ENCODE data around the gene SH2D4B. TPM values are rescaled to one million over a fixed set of nuclear protein-coding genes. Genes with fewer than 3 reads are reported as not detected.

The SH2D4B gene
- total RNA-seq, 1 experiment from 2014 or later: 0.22 TPM

DNA sequence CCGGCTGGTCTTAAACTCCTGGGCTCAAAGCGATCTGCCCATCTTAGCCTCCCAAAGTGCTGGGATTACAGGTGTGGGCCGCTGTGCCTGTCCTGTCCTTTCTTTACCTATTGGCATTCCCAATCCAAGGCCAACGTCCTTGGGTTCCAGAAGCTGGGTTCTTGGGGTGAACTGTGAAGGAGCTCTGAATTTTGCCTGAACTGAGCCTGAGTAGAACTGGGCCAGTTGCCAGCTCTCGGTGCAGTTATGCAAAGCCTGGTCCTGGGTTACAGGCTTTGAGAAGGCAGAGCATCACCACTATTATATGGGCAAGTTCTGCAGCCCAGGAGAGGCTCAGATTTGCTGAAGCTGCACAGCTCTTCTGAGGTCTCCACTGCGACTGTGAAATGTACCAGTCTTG, 24.6 kb upstream of the SH2D4B start:
- Histone ChIP-seq H3K79me2 (ENCODE audit: insufficient read depth, low read length) (peaks cover 15% of the 10 kb centered on the region; the same call in 1 of the 2 replicates), H3K4me2 (ENCODE audit: low read length) (no peak overlapping the region), H3K36me3 (ENCODE audit: control insufficient read depth in 1 of 2, insufficient read depth in 2 of 2, low read length in 2 of 2) (peaks cover 38 to 41% of the 10 kb centered on the region in 2 experiments; a peak in 3 of 4 replicates), H3K9me2 (ENCODE audit: insufficient read depth) (no peaks in the 10 kb centered on the region), H3K27ac (ENCODE audit: low read depth, low read length) (no peak overlapping the region), H2AFZ (ENCODE audit: low read depth, low read length, poor library complexity, severe bottlenecking) (no peak overlapping the region), H3K9me3 (ENCODE audit: control insufficient read depth in 1 of 2, insufficient read depth in 1 of 2, low read depth in 1 of 2, low read length in 2 of 2) (no peaks in the 10 kb centered on the region), H3K4me1 (ENCODE audit: control insufficient read depth in 1 of 2, insufficient read depth in 2 of 2, low read length in 2 of 2) (peaks cover 22 to 33% of the 10 kb centered on the region in 2 experiments), H3K4me3 (replicated peaks in 1 of 2; ENCODE audit: low read depth in 1 of 2, low read length in 2 of 2) (no peak overlapping the region), H3K27me3 (ENCODE audit: insufficient read depth, low read length) (no peaks in the 10 kb centered on the region), H3K9ac (ENCODE audit: low read length) (no peak overlapping the region), H4K20me1 (ENCODE audit: insufficient read depth) (no peaks in the 10 kb centered on the region)
- no peak for DNase-seq (ENCODE audit: low read depth, low spot score)
- ATAC-seq: no peak
- ChIA-PET CTCF (no interaction called here), POLR2A (no interaction called here), RAD21 (ENCODE audit: low non-redundant PET in 1 of 2, low total read pairs in 2 of 2, uncharacterized antibody in 2 of 2, unreplicated experiment in 2 of 2) (no interaction called here)
- TF ChIP-seq, protein P1, sequence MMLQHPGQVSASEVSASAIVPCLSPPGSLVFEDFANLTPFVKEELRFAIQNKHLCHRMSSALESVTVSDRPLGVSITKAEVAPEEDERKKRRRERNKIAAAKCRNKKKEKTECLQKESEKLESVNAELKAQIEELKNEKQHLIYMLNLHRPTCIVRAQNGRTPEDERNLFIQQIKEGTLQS (IDR thresholded peaks at IDR 0.05): no peak
- TF ChIP-seq, protein P2, sequence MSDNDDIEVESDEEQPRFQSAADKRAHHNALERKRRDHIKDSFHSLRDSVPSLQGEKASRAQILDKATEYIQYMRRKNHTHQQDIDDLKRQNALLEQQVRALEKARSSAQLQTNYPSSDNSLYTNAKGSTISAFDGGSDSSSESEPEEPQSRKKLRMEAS (IDR thresholded peaks at IDR 0.05): no peak
- TF ChIP-seq YY1 (IDR thresholded peaks at IDR 0.05; ENCODE audit: extremely low read depth, insufficient replicate concordance, low read depth, low read length) (no peak), TCF7L2 (IDR thresholded peaks at IDR 0.05; ENCODE audit: borderline replicate concordance, extremely low read depth, insufficient read depth, insufficient read length) (no peak), EZH2 (IDR thresholded peaks at IDR 0.05) (no peak), ELF1 (IDR thresholded peaks at IDR 0.05; ENCODE audit: borderline replicate concordance, low read depth) (no peak), SP1 (IDR thresholded peaks at IDR 0.05; ENCODE audit: low read depth) (no peak), ZFX (IDR thresholded peaks at IDR 0.05) (no peak), CBX3 (IDR thresholded peaks at IDR 0.05; ENCODE audit: low read depth) (no peak), FOSL1 (IDR thresholded peaks at IDR 0.05; ENCODE audit: low read depth) (no peak), RAD21 (IDR thresholded peaks at IDR 0.05; ENCODE audit: low read depth) (no peak), POLR2AphosphoS5 (IDR thresholded peaks at IDR 0.05; ENCODE audit: low read depth, low read length) (no peak), POLR2A (IDR thresholded peaks at IDR 0.05; ENCODE audit: borderline replicate concordance, extremely low read depth, insufficient read depth, insufficient read length) (no peak)
- TF ChIP-seq, protein P3, sequence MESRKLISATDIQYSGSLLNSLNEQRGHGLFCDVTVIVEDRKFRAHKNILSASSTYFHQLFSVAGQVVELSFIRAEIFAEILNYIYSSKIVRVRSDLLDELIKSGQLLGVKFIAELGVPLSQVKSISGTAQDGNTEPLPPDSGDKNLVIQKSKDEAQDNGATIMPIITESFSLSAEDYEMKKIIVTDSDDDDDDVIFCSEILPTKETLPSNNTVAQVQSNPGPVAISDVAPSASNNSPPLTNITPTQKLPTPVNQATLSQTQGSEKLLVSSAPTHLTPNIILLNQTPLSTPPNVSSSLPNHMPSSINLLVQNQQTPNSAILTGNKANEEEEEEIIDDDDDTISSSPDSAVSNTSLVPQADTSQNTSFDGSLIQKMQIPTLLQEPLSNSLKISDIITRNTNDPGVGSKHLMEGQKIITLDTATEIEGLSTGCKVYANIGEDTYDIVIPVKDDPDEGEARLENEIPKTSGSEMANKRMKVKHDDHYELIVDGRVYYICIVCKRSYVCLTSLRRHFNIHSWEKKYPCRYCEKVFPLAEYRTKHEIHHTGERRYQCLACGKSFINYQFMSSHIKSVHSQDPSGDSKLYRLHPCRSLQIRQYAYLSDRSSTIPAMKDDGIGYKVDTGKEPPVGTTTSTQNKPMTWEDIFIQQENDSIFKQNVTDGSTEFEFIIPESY (IDR thresholded peaks at IDR 0.05; ENCODE audit: extremely low read depth, insufficient replicate concordance, low read length): no peak
- intact Hi-C loops (cut with micrococcal nuclease): no loop called here
- BruUV-seq (replicated peaks): no TSS peak
